Gastroesophageal sphincter (tissue), 4 donors: Measurements from ENCODE around the gene MPPED1. TPM values are rescaled to one million over a fixed set of nuclear protein-coding genes. Genes with fewer than 3 reads are reported as not detected.

ENCODE experiments used
- ATAC-seq: fragments of 150-250 bp; one replicate; pipeline ENCODE4 v1.9.1; 2016; ENCODE audit warnings: mild to moderate bottlenecking, moderate library complexity
- H3K27ac ChIP-seq, 4 donors: fragments of 200-600 bp; sonication (generic) in 3 of 4; 1 replicate in 3 of 4; 2 replicates in 1 of 4; pipeline ENCODE4 v1.5.1; 2016 to 2019
- H3K27me3 ChIP-seq: fragments of 200-600 bp; sonication (generic); one replicate; pipeline ENCODE4 v1.5.1; 2019
- H3K36me3 ChIP-seq, 2 donors: fragments of 200-600 bp; sonication (generic); one replicate each; pipeline ENCODE4 v1.5.1; 2019; ENCODE audit warnings: control low read depth in 1 of 2
- H3K4me1 ChIP-seq, 3 donors: fragments of 200-600 bp; sonication (generic); 1 replicate in 2 of 3; 2 replicates in 1 of 3; pipeline ENCODE4 v1.5.1; 2016 to 2019; ENCODE audit warnings: control low read depth in 2 of 3
- H3K4me3 ChIP-seq, 2 donors: fragments of 200-600 bp; sonication (generic); one replicate each; pipeline ENCODE4 v1.5.1; 2019; ENCODE audit warnings: mild to moderate bottlenecking in 1 of 2, moderate library complexity in 1 of 2
- H3K9me3 ChIP-seq, 3 donors: fragments of 200-600 bp; sonication (generic); one replicate each; pipeline ENCODE4 v1.5.1; 2017 to 2019; ENCODE audit warnings: control low read depth in 2 of 3
- CTCF ChIP-seq, 4 experiments: fragments of 200-600 bp in 2 of 4; fragments of 450-650 bp in 2 of 4; sonication (generic) in 1 of 4; IDR thresholded peaks; one replicate each; pipeline ENCODE4 v1.5.1; 2017 to 2019; ENCODE audit warnings: antibody characterized with exemption in 4 of 4, mild to moderate bottlenecking in 2 of 4, moderate library complexity in 2 of 4
- EP300 ChIP-seq: sonication (generic); formaldehyde crosslinking; IDR thresholded peaks from one replicate; pipeline ENCODE4 v1.6.1; 2017; ENCODE audit warnings: antibody characterized with exemption, mild to moderate bottlenecking
- POLR2A ChIP-seq, 2 donors: fragments of 450-650 bp; IDR thresholded peaks; one replicate each; pipeline ENCODE4 v1.6.1; 2017; ENCODE audit warnings: antibody characterized with exemption in 2 of 2, mild to moderate bottlenecking in 2 of 2, moderate library complexity in 1 of 2
- POLR2AphosphoS5 ChIP-seq: sonication (generic); formaldehyde crosslinking; IDR thresholded peaks from one replicate; pipeline ENCODE4 v1.6.1; 2017; ENCODE audit warnings: antibody characterized with exemption
- WGBS, 2 donors: methylation state at CpG; one replicate each; pipeline ENCODE4 v1.1.5; 2018; ENCODE audit warnings: low coverage in 1 of 2; 5-methylcytosine and 5-hydroxymethylcytosine counted together
- total RNA-seq, 4 donors: library from RNA; depleted of rRNA; stranded (reverse); fragments of >200 nt; gene quantifications; one replicate each; pipeline ENCODE4 v1.1.0, GENCODE V29; 2016

The MPPED1 gene
- total RNA-seq, 4 donors from 2014 or later: 0.13 TPM; not detected in 3

DNA sequence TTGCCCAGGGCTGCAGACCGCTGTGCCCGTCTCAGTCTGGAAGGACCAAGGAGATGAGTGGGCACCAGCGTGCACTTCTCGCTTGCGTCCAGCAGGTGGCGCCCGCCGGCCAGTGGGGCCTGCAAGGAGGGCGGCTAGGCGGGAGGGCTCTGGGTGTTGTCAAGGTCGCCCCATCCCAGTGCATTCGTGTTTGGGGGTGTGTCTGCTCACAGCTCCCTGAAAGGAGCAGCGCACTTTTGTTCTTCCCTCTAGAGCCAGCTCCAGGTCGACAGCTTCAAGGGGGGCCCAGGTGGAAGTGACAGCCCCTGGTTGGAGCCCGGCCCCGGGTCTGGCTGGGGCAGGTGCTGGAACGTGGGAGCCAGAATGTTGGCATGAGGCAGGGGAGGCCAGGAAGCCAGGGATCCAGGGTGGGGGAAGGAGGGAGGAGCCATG, 23.4 kb upstream of the MPPED1 start:
- Histone ChIP-seq H3K9me3 (no peaks in the 10 kb centered on the region), H3K36me3 (no peaks in the 10 kb centered on the region), H3K4me1 (peaks cover 0 to 17% (median 5%) of the 10 kb centered on the region in 3 donors), H3K4me3 (no peak overlapping the region), H3K27me3 (peaks cover 33% of the 10 kb centered on the region), H3K27ac (no peak overlapping the region)
- no CpG with 5 or more reads among the region's 17 CpGs for WGBS, 2 donors
- no peak for TF ChIP-seq POLR2AphosphoS5
- TF ChIP-seq CTCF (IDR thresholded peaks at IDR 0.05): peak in 3 of 4 experiments; percentile 87 to 98 (median 90)
- peak; percentile 51 for ATAC-seq

DNA sequence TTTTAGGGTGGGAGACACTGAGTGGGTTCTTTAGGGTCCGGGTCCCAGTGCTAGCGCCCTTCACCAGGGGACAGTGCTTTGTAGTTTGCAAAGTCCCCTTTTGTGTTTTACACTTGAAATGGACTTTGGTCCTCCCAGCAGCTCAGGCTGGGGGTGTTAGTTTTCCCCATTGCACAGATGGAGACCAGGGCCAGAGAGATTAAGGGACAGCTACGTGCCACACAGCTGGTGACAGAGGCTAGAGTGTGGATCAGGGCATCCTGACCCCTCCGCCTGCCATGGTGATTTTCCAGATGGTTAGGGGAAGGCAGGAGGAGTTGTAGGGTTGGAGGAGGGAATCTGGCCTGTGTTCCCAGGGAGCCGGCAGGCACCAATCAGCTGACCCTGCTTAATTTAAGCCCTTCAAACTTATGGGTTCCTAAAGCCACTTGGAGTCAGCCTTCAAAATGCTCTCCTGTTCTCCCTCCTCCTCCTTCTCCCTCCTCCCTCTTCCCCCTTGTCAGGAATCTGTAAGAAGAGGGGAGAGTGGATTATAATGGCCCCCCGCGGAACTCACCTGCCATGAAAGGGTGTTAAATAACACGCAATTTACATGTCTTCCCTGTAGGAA, 22.5 kb upstream of the MPPED1 start:
- H3K9me3 ChIP-seq: no peaks in the 10 kb centered on the region
- 74 to 84% methylated on average over 3 to 4 of the region's 8 CpGs for WGBS, 2 donors
- ATAC-seq: no peak

GRCh38 chr22:43390166-43390565, 21.6 kb upstream of the MPPED1 start:
- Histone ChIP-seq H3K4me1 (peaks cover 0 to 17% (median 5%) of the 10 kb centered on the region in 3 donors), H3K9me3 (no peaks in the 10 kb centered on the region), H3K36me3 (no peaks in the 10 kb centered on the region), H3K27ac (no peak overlapping the region), H3K27me3 (peaks cover 26% of the 10 kb centered on the region), H3K4me3 (no peak overlapping the region)
- ATAC-seq: no peak
- WGBS, 2 donors: 94% methylated on average over 3 of the region's 3 CpGs
- TF ChIP-seq EP300: no peak
- no peak for TF ChIP-seq CTCF (IDR thresholded peaks at IDR 0.05)
- TF ChIP-seq POLR2AphosphoS5: no peak
- no peak for TF ChIP-seq POLR2A (IDR thresholded peaks at IDR 0.05)

More for the DNA sequence above, 22.5 kb upstream of the MPPED1 start:
- peaks cover 33% of the 10 kb centered on the region for H3K27me3 ChIP-seq
- no peak overlapping the region for H3K4me3 ChIP-seq
- TF ChIP-seq POLR2AphosphoS5: no peak
- no peak for TF ChIP-seq POLR2A (IDR thresholded peaks at IDR 0.05)
- TF ChIP-seq CTCF (IDR thresholded peaks at IDR 0.05): no peak
- no peak for TF ChIP-seq EP300
- H3K27ac ChIP-seq: no peak overlapping the region
- H3K4me1 ChIP-seq: peaks cover 0 to 17% (median 5%) of the 10 kb centered on the region in 3 donors
- no peaks in the 10 kb centered on the region for H3K36me3 ChIP-seq

- Histone ChIP-seq H3K36me3 (no peaks in the 10 kb centered on the region), H3K27me3 (peaks cover 22% of the 10 kb centered on the region), H3K4me3 (no peak overlapping the region), H3K27ac (no peak overlapping the region), H3K9me3 (no peaks in the 10 kb centered on the region), H3K4me1 (peaks cover 0 to 10% (median under 1%) of the 10 kb centered on the region in 3 donors)
- ATAC-seq: no peak
- no peak for TF ChIP-seq EP300
- TF ChIP-seq POLR2A (IDR thresholded peaks at IDR 0.05): no peak
- no peak for TF ChIP-seq POLR2AphosphoS5
- no peak for TF ChIP-seq CTCF (IDR thresholded peaks at IDR 0.05)
- 71% methylated on average over 4 of the region's 4 CpGs; no CpG with 5 or more reads in 1 of the 2 donors for WGBS, 2 donors
Measured at GRCh38 chr22:43390872-43391271, 20.9 kb upstream of the MPPED1 start.

- Histone ChIP-seq H3K4me3 (no peak overlapping the region), H3K27ac (no peak overlapping the region), H3K36me3 (no peaks in the 10 kb centered on the region), H3K27me3 (peaks cover 22% of the 10 kb centered on the region), H3K4me1 (peaks cover 0 to 8% (median 0%) of the 10 kb centered on the region in 3 donors), H3K9me3 (no peaks in the 10 kb centered on the region)
- ATAC-seq: no peak
- WGBS, 2 donors: 82 to 88% methylated on average over 1 to 3 of the region's 3 CpGs
- TF ChIP-seq CTCF (IDR thresholded peaks at IDR 0.05): no peak
- TF ChIP-seq EP300: no peak
- no peak for TF ChIP-seq POLR2AphosphoS5
Measured at GRCh38 chr22:43391306-43391705, 20.5 kb upstream of the MPPED1 start.
